Heart right ventricle (tissue), 16 donors: Measurements from ENCODE around the gene PRR5. TPM values are rescaled to one million over a fixed set of nuclear protein-coding genes. Genes with fewer than 3 reads are reported as not detected.
"Not testable (repeated sequence)": the region's sequence is repeated elsewhere in the genome, so short reads cannot be mapped to it uniquely, and the experiment has no call there.

Experiments
- ATAC-seq, 8 donors: fragments of 200-7000 bp; cut with Tn5 transposase; one replicate each; pipeline ENCODE4 v1.9.1; 2020; ENCODE audit warnings: mild to moderate bottlenecking in 8 of 8, moderate library complexity in 8 of 8, moderate number of reproducible peaks in 1 of 8
- DNase-seq, 2 donors: peaks; one replicate each; pipeline ENCODE4 v3.0.0-alpha.2; 2020
- H3K27ac ChIP-seq, 10 donors: fragments of 200-600 bp; sonication (generic) in 2 of 10; one replicate each; pipeline versions ENCODE4 v1.5.0 to v1.8.0; 2020 to 2022; ENCODE audit warnings: mild to moderate bottlenecking in 3 of 10
- H3K27me3 ChIP-seq, 7 donors: fragments of 200-600 bp; one replicate each; pipeline ENCODE4 v1.8.0; 2021 to 2022; ENCODE audit warnings: mild to moderate bottlenecking in 2 of 7
- H3K36me3 ChIP-seq, 9 donors: fragments of 200-600 bp; sonication (generic) in 1 of 9; one replicate each; pipeline versions ENCODE4 v1.5.0 to v1.8.0; 2020 to 2022; ENCODE audit warnings: mild to moderate bottlenecking in 2 of 9
- H3K4me1 ChIP-seq, 9 donors: fragments of 200-600 bp; sonication (generic) in 1 of 9; one replicate each; pipeline versions ENCODE4 v1.5.0 to v1.8.0; 2020 to 2022; ENCODE audit warnings: mild to moderate bottlenecking in 4 of 9
- H3K4me3 ChIP-seq, 10 donors: fragments of 200-600 bp; sonication (generic) in 2 of 10; one replicate each; pipeline versions ENCODE4 v1.5.0 to v1.8.0; 2020 to 2022; ENCODE audit warnings: mild to moderate bottlenecking in 7 of 10, moderate library complexity in 2 of 10
- H3K9me3 ChIP-seq, 11 donors: fragments of 200-600 bp in 10 of 11; sonication (generic) in 2 of 11; one replicate each; pipeline versions ENCODE4 v1.5.0 to v1.8.0; 2013 to 2022; ENCODE audit warnings: mild to moderate bottlenecking in 2 of 11, control low read depth in 1 of 11, moderate library complexity in 1 of 11
- WGBS, 2 donors: extraction: QIAGEN DNeasy Blood & Tissue Kit; methylation state at CpG; one replicate each; pipeline ENCODE4 v1.1.7; 2013; ENCODE audit warnings: inconsistent platforms in 1 of 2; 5-methylcytosine and 5-hydroxymethylcytosine counted together
- intact Hi-C, 10 donors: fragments of 100-400 bp; cut with DNase I; formaldehyde crosslinking; loops; one replicate each; pipeline versions ENCODE4 v1.11.1 to v1.14.2; 2022
- polyA plus RNA-seq, 2 donors: library from polyadenylated mRNA; stranded (reverse); fragments of 200-250 nt; gene quantifications; one replicate each; pipeline ENCODE4 v1.2.3, GENCODE V29; 2013
- total RNA-seq, 10 donors: library from RNA; stranded (reverse); fragmentation: NEBNext Ultra II Directional in 3 of 10; extraction: Animal tissue kit (Norgen Biotek cat#: 25700) in 3 of 10; gene quantifications; one replicate each; pipeline versions ENCODE4 v1.2.1 to v1.2.4, GENCODE V29; 2021 to 2023
- TF ChIP-seq, protein P1 (sequence below), 9 donors: fragments of 200-600 bp; sonication (generic) in 2 of 9; IDR thresholded peaks; one replicate each; pipeline versions ENCODE4 v1.5.0 to v1.8.0; 2021 to 2022; ENCODE audit warnings: antibody characterized with exemption in 9 of 9, mild to moderate bottlenecking in 5 of 9, moderate library complexity in 1 of 9
- donor health status: Arrhythmogenic right ventricular cardiomyopathy.
- donor health status: ischemic (EF 13 %, LVEDD 7.1; RV severe dilation, severe dysfunction).
- donor health status: healthy with polysubstance abuse.
- donor health status: DM: no; HTN: yes; CAD: no.
- donor health status: DM: no; HTN: no; CAD: no.
- donor health status: ischemic (EF 25% LVEDD 6.9; RV normal size, moderate dysfunction).
- donor health status: ischemic (EF 25% LVEDD 5.7; RV mildly dilated, moderate dysfunction).
- donor health status: healthy.
- donor health status: DM: yes; HTN: yes; CAD: no.
- donor health status: Ischemic cardiomyopathy.
- donor health status: ischemic (EF 35%, LVEDD 5.7; RV mildly dilated, moderate dysfunction).
- donor health status: nonischemic (EF 11% LVEDD 7.7; RV severe dilation, severe dysfunction).
- donor health status: DM: yes; HTN: yes; CAD: no.
- donor health status: PGD.
- donor health status: ischemic (EF 29% LVEDD 5.4; RV normal size, mild dysfunction).
- donor health status: nonischemic (EF 23%, LVEDD 6.1; RV moderate dilation, normal function).

The PRR5 gene
- total and polyA plus RNA-seq, 12 donors, result 0.96 to 4.8 (median 2.9) TPM

- intact Hi-C loops, result no loop called here
- no peak for DNase-seq
- 21 to 40% methylated on average over 14 of the region's 14 CpGs for WGBS, 2 donors
- Histone ChIP-seq H3K4me1 (peaks cover 0 to 15% (median 0%) of the 10 kb centered on the region in 9 donors), H3K27ac (no peak overlapping the region), H3K9me3 (no peaks in the 10 kb centered on the region), H3K36me3 (no peaks in the 10 kb centered on the region), H3K27me3 (peaks cover 0 to 51% (median 31%) of the 10 kb centered on the region in 7 donors), H3K4me3 (no peak overlapping the region)
- TF ChIP-seq, protein P1, sequence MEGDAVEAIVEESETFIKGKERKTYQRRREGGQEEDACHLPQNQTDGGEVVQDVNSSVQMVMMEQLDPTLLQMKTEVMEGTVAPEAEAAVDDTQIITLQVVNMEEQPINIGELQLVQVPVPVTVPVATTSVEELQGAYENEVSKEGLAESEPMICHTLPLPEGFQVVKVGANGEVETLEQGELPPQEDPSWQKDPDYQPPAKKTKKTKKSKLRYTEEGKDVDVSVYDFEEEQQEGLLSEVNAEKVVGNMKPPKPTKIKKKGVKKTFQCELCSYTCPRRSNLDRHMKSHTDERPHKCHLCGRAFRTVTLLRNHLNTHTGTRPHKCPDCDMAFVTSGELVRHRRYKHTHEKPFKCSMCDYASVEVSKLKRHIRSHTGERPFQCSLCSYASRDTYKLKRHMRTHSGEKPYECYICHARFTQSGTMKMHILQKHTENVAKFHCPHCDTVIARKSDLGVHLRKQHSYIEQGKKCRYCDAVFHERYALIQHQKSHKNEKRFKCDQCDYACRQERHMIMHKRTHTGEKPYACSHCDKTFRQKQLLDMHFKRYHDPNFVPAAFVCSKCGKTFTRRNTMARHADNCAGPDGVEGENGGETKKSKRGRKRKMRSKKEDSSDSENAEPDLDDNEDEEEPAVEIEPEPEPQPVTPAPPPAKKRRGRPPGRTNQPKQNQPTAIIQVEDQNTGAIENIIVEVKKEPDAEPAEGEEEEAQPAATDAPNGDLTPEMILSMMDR (IDR thresholded peaks at IDR 0.05), result no peak
- ATAC-seq, result no peak
Observed at GRCh38 chr22:44738347-44738715, 36.3 kb downstream of the PRR5 start.

DNA sequence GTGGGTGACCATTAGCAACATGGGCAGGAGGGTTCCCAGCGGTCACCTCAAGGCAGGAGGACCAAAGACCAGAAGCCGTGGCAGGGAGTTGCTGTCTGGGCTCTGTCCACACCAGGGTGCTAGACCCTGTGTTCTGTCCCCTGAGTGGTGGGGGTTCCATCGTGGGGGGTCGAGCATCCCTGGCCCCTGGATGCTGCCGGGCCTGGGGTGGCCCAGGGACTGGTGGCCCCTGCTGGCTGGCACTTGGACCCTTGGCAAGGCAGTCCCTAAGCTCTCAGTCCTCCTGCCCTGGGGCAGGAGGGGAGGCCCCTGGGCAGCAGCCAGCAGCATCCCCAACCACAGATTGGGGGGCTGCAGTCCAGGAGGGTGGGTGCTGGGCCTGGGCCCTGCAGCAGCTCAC, 37.0 kb downstream of the PRR5 start:
- H3K27ac ChIP-seq, result no peak overlapping the region
- peaks cover 0 to 51% (median 31%) of the 10 kb centered on the region in 7 donors for H3K27me3 ChIP-seq
- intact Hi-C loops, result no loop called here
- TF ChIP-seq, protein P1 (IDR thresholded peaks at IDR 0.05), result no peak
- no peak overlapping the region for H3K4me3 ChIP-seq
- 86 to 87% methylated on average over 5 of the region's 5 CpGs for WGBS, 2 donors
- DNase-seq (no peak), ATAC-seq (no peak)
- peaks cover 0 to 15% (median 0%) of the 10 kb centered on the region in 9 donors for H3K4me1 ChIP-seq
- no peaks in the 10 kb centered on the region for H3K36me3 ChIP-seq
- H3K9me3 ChIP-seq, result no peaks in the 10 kb centered on the region

DNA sequence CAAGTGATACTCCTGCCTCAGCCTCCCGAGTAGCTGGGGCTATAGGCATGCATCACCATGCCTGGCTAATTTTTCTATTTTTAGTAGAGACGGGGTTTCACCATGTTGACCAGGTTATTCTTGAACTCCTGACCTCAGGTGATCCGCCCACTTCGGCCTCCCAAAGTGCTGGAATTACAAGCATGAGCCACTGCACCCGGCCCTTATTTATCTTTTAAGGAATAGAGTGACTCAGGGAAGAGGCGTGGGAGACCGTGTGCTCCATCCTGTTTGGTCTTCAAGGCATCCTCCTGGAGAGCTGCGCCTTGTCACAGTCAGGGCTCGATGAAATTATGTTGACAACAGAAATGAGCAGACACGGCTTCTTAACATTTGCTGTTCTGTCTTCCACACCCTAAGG, 37.7 kb downstream of the PRR5 start:
- 31 to 38% methylated on average over 10 of the region's 10 CpGs for WGBS, 2 donors
- H3K9me3 ChIP-seq, H3K27ac ChIP-seq, H3K4me3 ChIP-seq, ATAC-seq, intact Hi-C loops, H3K36me3 ChIP-seq, DNase-seq: not testable (repeated sequence)
- Histone ChIP-seq H3K4me1 (peaks cover 0 to 15% (median 0%) of the 10 kb centered on the region in 9 donors), H3K27me3 (peaks cover 0 to 51% (median 31%) of the 10 kb centered on the region in 7 donors)

GRCh38 chr22:44740307-44740706, 38.3 kb downstream of the PRR5 start:
- 73 to 78% methylated on average over 17 of the region's 17 CpGs for WGBS, 2 donors
- intact Hi-C loops, result no loop called here
- no peak overlapping the region for H3K4me3 ChIP-seq
- H3K27ac ChIP-seq, result no peak overlapping the region
- H3K27me3 ChIP-seq, result peaks cover 0 to 49% (median 32%) of the 10 kb centered on the region in 7 donors
- peaks cover 0 to 15% (median 0%) of the 10 kb centered on the region in 9 donors for H3K4me1 ChIP-seq
- TF ChIP-seq, protein P1 (IDR thresholded peaks at IDR 0.05), result no peak
- DNase-seq, result no peak
- ATAC-seq, result no peak
- H3K36me3 ChIP-seq, result no peaks in the 10 kb centered on the region
- H3K9me3 ChIP-seq, result no peaks in the 10 kb centered on the region

- H3K4me1 ChIP-seq, result peaks cover 0 to 4% (median 0%) of the 10 kb centered on the region in 9 donors
- TF ChIP-seq, protein P1 (IDR thresholded peaks at IDR 0.05), result no peak
- no peak overlapping the region for H3K27ac ChIP-seq
- ATAC-seq (no peak), DNase-seq (no peak)
- intact Hi-C loops, result no loop called here
- no peaks in the 10 kb centered on the region for H3K9me3 ChIP-seq
- WGBS, 2 donors, result 82 to 88% methylated on average over 9 of the region's 9 CpGs
- no peaks in the 10 kb centered on the region for H3K36me3 ChIP-seq
- H3K27me3 ChIP-seq, result peaks cover 0 to 49% (median 28%) of the 10 kb centered on the region in 7 donors
- no peak overlapping the region for H3K4me3 ChIP-seq
Observed at GRCh38 chr22:44741929-44742328, 39.9 kb downstream of the PRR5 start.
